ENCODE data around the gene BAIAP2.
"Not testable (repeated sequence)": the region's sequence is repeated elsewhere in the genome, so short reads cannot be mapped to it uniquely, and the experiment has no call there.

Gene BAIAP2

DNA sequence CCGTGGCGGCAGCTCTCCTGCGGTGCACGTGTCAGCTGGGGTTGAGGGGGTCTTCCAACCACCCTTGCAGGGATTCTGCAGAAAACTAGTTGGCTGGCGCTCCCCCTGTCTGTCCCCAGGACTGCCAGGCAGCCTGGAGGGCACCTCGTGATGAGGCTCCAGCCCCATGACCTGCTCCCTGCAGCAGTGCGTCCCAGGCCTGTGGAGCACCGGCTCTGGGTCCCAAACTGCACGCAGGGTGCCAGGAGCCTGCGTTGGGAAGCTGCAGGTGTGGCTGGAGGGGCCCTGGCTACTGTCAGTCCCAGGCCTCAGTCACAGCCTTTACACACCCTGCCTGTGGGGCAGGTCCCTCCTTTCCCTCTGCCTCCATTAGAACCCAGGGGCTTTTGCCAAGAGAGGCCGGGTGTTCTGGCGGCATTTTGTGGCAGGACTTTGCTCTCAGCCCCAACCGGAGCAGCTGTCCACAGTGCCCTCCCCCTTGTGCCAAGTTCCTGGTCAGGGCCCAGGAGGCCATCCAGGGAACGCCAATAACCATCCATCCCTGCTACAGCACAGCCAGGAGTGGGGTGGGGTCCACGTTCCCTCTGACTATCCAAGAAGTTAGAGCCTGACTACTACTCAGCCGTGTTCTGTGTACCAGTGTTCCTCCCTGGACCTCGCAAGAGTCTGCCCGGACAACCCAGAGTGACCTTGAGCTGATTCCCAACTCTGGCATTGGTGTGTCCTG, 34.2 kb upstream of the BAIAP2 start:
- DNase-seq (ENCODE audit: low read depth, low spot score), result no peak

DNA sequence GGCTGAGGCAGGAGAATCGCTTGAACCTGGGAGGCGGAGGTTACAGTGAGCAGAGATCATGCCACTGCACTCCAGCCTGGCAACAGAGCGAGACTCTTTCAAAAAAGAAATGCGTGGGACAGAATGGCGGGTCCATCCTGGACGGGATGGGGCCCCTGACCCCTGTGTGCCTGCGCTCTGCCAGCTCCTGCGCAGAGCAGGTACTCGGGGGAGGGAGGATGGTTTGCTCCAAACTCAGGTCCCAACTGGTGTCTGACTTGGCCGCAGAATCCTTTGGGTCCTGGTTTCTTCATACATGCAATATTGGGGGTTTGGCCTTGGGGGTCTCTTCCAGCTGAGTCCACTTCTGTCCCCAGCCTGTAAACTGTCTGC, 33.0 kb upstream of the BAIAP2 start:
- no peak for DNase-seq (ENCODE audit: low read depth, low spot score)

DNA sequence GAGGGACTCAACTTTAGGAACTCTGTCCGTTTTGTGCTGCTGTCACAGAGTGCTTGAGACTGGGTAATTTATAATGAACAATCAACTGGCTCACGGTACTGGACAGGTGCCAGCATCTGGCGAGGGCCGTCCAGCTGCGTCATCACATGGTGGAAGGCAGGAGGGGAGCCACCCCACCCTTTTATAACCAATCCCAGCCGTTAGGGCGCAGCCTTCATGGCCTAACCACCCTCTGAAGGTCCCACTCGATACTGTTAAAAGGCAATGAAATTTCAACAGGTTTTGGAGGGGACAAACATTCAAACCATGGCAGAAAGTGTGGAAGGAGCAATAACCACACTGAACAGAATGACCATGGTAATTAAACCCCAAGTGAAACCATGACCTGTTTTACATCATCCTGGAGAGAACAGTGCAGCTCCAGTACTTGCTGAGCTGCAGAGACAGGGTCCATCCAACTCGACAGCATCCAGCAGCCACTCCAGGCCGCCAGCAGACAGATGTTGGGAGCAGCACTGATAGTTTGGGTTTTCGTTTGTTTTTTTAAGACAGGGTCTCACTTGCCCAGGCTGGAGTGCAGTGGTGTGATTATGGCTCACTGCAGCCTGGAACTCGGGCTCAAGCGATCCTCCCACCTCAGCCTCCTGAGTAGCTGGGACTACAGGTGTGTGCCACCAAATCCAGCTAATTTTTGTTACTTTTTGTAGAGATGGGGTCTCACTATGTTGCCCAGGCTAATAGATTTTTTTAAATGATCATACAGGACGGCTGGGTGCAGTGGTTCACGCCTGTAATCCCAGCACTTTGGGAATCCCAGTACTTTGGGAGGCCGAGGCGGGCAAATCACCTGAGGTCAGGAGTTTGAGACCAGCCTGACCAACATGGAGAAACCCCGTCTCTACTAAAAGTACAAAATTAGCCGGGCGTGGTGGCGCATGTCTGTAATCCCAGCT, 32.3 kb upstream of the BAIAP2 start:
- no peak for DNase-seq (ENCODE audit: low read depth, low spot score)

DNA sequence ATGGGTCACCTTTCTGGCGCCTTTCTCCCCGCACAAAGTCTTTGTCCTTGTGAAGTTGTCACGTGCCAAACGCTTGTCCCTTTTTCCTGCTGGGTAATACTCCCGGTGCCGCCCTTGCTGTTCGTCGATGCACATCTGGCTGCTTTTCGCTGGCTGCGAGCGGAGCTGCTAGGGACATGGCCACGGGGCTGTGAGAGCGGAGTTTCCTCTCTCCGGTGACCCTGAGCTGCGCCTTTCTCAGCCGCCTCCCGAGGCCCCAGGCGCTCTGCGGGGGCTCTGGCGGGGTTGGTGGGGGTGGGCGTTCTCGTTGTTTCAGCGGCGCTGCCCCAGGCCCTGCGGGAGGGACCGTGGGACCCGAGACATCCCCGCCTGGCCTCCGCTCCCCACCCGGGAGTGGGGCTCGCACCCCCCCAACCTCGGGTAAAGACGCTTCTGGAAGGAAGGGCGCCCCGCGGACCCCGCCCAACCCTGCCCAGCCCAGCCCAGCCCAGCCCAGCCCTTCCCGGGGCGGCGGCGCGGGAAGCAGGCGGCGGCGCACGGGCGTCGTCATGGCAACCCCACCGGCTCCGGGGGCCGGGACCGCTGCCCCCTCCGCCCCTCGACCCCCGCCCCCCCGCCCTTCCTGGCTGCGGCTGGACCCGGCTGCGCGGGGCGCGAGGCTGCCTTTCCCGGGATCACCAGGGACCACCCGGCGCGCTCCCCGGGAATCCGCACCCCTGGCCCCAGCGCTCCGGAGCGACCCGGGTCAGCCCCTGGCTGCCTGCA, 31.1 kb upstream of the BAIAP2 start:
- DNase-seq (ENCODE audit: low read depth, low spot score), result no peak

DNA sequence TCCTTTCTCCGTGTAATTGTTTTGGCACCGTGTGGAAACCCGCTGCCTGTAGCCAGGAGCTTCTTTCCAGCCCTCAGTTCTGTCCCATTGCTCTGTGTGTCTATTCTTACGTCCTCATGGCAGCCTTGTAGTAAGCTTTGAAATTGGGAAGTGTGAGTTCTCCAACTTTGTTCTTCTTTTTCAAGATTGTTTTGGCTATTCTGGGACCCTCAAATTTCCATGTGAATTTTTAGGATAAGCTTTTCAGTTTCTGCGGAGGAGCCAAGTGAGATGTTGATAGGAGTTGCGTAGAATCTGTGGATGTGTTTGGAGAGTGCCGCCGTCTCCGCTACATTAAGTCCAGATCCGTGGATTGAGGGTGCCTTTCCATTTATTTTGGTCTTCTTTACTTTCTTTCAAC, 28.1 kb upstream of the BAIAP2 start:
- DNase-seq (ENCODE audit: low read depth, low spot score), result no peak

DNA sequence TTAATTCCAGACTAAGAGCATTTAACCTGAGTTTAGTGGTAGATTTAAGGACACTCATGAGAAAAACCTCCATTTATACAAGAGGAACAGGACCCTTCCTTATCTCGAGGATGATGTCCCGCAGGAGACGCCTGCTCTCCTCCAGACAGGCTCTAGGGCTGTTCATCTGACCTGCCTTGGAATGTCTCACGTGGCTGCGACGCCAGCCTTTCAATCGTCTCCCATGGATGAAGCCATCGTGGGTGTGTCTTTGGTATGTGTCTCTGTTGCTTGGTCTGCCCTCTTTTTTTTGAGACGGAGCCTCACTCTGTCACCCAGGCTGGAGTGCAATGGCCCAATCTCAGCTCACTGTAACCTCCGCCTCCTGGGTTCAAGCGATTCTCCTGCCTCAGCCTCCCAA, 26.8 kb upstream of the BAIAP2 start:
- no peak for DNase-seq (ENCODE audit: low read depth, low spot score)

DNA sequence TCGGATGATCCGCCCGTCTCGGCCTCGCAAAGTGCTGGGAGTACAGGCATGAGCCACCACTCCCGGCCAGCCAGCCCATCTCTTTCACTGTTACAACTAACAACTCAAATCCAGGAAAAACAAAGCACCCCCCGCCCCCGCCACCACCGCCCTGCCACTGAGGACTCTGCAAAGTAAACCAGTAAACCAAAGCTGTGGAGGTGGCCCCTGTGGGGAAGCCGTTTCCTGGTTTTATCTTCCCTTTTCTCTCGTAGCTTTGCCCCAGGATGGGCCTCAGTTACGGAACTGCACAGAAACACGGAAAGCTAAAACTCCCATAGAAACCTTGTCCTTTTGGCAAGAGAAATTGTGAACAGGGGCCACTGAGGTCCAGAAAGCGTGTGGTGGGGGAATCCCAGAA, 25.8 kb upstream of the BAIAP2 start:
- DNase-seq (ENCODE audit: low read depth, low spot score), result no peak

DNA sequence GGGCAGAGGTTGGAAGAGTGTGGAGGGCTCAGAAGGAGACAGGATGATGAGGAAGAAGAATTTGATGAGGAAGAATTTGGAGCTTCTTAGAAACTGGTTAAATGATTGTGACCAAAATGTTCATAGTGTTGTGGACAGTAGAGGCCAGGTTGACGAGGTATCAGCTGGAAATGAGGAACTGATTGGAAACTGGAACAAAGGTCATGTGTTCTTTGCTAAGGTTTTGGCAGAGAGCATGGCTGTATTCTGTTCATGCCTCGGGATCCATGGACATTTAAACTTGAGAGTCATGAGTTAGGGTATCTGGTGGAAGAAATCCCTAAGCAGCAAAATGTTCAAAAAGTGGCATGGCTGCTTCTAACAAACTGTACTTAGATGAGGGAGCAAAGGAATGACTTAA, 24.0 kb upstream of the BAIAP2 start:
- no peak for DNase-seq (ENCODE audit: low read depth, low spot score)

DNA sequence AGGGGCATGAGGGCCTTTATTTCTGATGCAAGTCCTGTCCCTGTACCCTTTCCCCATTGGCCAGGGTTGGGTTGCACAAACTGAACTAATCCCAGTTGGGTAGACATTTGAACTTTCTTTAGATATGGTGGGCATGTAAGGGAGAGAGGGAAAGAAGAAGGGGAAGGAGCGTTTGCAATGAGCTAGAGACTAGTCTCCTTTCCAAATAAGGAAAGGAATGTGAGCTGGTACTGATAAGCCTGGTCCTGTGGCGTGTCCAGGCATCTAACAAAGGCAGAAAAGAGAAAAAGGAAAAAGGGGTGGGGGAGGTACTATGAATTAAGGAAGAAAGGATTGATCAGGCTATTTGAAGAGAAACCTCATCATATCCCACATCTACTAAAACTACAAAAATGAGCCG, 23.0 kb upstream of the BAIAP2 start:
- DNase-seq (ENCODE audit: low read depth, low spot score), result no peak

DNA sequence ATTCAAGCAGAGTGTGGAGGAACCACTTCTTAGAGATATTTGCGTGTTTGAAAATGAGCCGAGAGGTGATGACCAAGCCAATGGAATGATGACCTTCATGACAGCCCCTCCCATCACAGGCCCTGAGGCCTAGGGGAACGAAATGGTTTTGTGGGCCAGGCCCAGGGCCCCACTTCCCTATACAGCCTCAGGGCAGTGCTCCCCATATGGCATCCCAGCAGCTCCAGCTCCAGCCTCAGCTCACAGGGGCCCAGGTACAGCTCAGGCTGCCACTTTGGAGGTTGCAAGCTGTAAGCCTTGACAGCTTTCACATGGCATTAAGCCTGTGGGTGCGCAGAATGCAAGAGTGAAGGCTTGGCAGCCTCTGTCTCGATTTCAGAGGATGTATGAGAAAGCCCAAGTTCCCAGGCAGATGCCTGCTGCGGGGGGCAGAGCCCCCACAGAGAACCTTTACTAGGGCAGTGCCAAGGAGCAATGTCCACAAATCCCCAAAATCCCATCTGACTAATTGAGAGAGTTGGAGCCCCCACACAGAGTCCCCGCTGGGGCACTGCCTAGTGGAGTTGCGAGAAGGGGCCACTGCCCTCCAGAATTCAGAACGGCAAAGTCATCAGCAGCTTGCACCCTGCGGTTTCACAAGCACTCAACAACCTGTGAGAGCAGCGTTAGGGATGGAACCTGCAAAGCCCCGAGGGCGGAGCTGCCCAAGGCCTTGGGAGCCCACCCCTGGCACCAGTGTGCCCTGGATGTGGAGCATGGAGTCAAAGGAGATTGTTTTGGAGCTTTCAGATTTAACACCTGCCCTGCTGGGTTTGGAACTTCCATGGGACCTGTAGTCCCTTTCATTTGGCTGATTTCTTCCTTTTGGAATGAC, 22.1 kb upstream of the BAIAP2 start:
- DNase-seq (ENCODE audit: low read depth, low spot score), result no peak

DNA sequence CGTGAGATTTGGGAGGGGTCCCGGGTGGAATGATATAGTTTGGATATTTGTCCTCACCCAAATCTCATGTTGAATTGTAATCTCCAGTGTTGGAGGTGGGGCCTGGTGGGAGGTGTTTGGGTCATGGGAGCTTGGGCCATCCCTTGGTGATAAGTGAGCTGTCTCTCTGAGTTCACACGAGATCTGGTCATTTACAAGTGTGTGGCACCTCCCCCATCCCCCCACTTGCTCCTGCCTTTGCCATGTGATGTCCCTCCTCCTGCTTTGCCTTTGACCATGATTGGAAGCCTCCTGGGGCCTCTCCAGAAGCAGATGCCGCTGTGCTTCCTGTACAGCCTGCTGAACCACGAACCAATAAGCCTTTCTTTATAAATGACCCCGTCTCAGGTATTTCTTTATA, 21.3 kb upstream of the BAIAP2 start:
- no peak for DNase-seq (ENCODE audit: low read depth, low spot score)

DNA sequence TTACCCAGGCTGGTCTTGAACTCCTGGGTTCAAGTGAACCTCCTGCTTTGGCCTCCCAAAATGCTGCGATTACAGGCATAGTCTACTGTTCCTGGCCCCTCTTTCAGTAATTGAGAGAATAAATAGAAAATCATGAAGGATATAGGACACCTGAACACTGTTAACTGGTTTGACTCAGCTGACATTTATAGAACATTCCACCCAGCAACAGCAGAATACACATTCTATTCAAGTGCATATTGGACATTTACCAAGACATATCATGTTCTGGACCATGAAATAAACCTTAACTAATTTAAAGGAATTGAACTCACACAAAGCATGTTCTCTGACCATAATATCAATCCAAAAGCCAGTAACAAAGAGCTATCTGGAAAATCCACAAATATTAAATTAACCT, 19.8 kb upstream of the BAIAP2 start:
- DNase-seq (ENCODE audit: low read depth, low spot score), result no peak

DNA sequence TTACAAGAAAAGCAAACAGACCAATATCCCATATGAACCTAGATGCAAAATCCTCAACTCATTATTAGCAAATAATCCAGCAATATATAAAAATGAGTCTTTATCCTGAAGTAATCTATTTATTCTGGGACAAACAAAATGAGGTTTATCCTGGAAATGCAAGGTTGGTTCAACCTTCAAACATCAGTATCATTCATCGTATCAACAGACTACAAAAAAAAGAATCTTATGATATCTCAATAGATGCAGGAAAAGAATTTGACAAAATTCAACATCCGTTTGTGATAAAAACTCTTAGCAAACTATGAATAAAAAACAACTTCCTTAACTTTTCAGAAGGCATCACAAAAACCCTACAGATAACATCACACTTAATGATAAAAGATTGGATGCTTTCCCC, 18.4 kb upstream of the BAIAP2 start:
- DNase-seq (ENCODE audit: low read depth, low spot score), result no peak

DNA sequence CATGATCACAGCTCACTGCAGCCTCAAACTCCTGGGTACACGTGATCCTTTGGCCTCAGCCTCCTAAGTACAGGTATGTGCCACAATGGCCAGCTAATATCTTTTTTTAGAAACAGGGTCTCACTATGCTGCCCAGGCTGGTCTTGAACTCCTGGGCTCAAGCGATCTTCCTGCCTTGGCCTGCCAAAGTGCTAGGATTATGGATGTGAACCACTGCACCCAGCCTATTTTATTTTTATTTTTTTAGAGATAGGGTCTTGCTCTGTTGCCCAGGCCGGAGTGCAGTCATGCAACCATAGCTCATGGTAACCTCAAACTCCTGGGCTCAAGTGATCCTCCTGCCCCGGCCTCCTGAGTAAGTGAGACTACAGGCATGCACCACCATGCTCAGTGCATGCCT, 17.6 kb upstream of the BAIAP2 start:
- not testable (repeated sequence) for DNase-seq (ENCODE audit: low read depth, low spot score)

DNA sequence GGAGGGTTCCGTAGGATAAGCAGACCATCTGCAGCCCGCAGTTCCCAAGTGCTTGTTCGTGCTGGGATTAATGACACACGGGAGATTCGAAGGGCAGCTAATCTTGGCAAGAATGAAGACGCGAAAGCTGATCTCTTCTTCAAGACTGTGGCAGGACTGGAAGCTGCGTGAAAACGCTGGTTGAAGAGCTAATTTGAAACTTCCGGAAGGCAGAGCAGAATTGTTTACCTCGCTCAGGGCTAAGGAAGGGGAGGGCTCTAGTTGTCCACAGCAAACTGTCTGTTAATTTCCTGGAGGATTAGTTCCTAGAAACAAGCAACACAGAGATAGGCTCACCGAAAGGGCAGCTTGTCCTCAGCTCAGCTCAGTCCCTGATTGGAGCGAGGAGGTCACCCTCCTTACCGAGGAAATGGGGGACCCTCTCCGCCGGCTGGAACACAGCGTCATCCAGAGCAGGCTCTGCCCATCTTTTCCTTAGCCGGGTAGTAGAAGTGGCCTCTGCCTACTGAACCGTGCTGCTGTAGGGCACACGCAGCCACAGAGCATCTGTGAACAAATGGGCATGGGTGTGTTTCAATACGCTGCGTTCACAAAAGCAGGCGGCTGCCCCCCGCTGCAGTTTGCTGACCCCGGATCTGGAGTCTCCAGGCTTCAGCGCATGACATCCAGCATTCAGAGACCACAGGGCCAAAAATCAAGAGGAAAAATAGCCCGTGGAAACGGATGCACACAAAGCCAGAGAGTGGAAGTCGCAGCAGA, 16.7 kb upstream of the BAIAP2 start:
- DNase-seq (ENCODE audit: low read depth, low spot score), result no peak

DNA sequence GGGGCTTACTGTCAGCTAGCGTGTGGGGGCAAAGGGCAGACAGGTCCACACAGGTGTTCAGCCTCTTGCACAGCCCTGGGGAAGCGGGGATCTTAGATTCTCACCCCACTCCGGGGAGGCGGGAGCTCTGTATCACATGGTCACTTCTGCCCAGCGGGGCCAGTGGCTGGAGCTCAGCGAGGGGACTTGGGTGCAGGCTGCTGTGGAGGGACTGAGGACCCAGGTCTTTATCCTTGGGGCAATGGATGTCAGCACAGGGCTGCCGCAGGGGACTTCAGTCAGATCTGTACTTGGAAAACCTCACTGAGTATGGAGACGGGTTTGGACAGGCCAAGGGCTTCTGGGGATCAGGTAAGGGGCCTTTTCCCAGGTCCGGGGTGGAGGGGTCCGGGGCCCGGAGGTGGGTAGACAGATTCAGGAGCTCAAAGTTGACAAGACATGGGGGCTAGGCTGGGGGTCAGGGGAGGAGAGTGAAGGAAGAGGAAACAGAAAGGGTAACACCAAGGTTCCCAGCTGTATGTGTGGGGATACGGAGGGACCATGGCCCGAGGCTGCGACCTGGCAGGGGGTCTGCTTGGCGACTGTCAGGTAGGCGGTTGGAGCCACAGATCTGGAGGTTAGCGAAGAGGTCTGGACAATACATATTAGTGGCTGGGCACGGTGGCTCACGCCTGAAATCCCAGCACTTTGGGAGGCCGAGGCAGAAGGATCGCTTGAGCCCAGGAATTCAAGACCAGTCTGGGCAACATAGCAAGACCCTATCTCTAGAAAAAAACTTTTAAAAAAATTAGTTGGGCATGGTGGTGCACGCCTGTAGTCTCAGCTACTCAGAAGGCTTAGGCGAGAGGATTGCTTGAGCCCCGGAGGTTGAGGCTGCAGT, 15.1 kb upstream of the BAIAP2 start:
- no peak for DNase-seq (ENCODE audit: low read depth, low spot score)

DNA sequence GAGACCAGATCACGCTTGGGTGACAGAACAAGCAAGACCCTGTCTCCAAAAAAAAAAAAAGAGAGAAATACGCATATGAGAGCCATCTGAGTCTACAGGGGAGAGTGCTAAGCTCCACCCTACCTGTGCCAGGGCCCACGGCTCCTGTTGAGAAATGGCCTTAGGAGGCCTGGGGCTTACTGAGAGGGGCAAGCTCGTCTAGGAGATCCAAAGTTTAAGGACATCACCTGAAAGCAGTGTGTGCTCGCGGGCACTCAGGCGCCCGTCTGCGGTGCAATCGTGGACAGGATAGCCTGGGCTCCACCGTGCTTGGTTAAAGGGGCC, 14.5 kb upstream of the BAIAP2 start:
- DNase-seq (ENCODE audit: low read depth, low spot score), result no peak

DNA sequence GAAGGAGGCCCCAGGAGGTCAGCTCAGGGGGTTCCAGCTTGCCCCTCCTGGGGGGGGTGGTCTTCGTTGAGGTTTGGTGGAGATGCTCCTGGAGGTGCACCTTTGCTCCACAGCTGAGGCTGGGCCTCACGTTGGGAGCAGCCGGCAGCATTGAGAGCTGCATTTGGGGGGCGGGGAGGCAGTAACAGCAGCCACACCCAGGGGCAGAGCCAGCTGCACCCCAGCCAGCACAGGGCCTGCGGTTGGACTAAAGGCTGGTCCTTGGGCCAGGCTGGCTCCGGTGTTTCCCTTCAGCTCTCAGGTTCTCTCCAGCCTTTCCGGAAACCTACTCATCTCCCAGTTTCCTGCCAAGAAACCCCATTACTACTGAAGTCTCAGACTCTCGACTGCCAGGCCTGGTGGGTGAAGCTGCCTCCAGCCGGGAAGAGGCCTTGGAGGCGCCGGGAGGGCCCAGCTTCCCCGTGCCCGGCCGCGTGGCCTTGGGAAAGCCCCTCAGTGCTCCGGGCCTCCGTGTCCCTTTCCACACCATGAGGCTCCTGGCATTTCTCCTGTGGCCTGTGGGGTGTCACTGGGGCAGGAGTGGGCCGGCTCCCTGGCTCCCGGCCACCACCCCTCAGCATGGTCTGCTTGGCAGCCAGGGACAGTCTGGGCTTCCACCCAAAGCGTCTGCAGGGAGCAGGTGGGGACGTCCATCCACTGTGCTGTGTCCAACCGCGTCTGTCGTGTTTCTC, 14.0 kb upstream of the BAIAP2 start:
- no peak for DNase-seq (ENCODE audit: low read depth, low spot score)
